ENCODE measurements around the gene CCDC183. TPM values are rescaled to one million over a fixed set of nuclear protein-coding genes. Genes with fewer than 3 reads are reported as not detected.

Gene CCDC183
- total RNA-seq, 1 donor from 2014 or later, result 0.89 TPM

- no peaks in the 10 kb centered on the region for H3K4me1 Mint-ChIP-seq (ENCODE audit: unreplicated experiment)
- peaks cover 12% of the 10 kb centered on the region for H3K9me3 Mint-ChIP-seq (ENCODE audit: unreplicated experiment)
- no peaks in the 10 kb centered on the region for H3K36me3 Mint-ChIP-seq (ENCODE audit: unreplicated experiment)
- no peak for DNase-seq (ENCODE audit: extremely low spot score, unreplicated experiment)
- peaks cover 20% of the 10 kb centered on the region for H3K27me3 Mint-ChIP-seq (ENCODE audit: unreplicated experiment)
- H3K27ac Mint-ChIP-seq (ENCODE audit: unreplicated experiment), result no peak overlapping the region
- TF ChIP-seq CTCF (IDR thresholded peaks at IDR 0.05), result no peak
- H3K4me3 Mint-ChIP-seq (ENCODE audit: unreplicated experiment), result no peak overlapping the region
Observed at GRCh38 chr9:136748666-136749611, 47.2 kb upstream of the CCDC183 start.

GRCh38 chr9:136750526-136750925 is 45.6 kb upstream of the CCDC183 start:
- TF ChIP-seq CTCF (IDR thresholded peaks at IDR 0.05), result no peak
- no peak overlapping the region for H3K27ac Mint-ChIP-seq (ENCODE audit: unreplicated experiment)
- H3K36me3 Mint-ChIP-seq (ENCODE audit: unreplicated experiment), result no peaks in the 10 kb centered on the region
- H3K4me1 Mint-ChIP-seq (ENCODE audit: unreplicated experiment), result no peaks in the 10 kb centered on the region
- DNase-seq (ENCODE audit: extremely low spot score, unreplicated experiment), result no peak
- H3K27me3 Mint-ChIP-seq (ENCODE audit: unreplicated experiment), result peaks cover 20% of the 10 kb centered on the region
- no peak overlapping the region for H3K4me3 Mint-ChIP-seq (ENCODE audit: unreplicated experiment)
- H3K9me3 Mint-ChIP-seq (ENCODE audit: unreplicated experiment), result peaks cover 12% of the 10 kb centered on the region

GRCh38 chr9:136751244-136751643 is 44.9 kb upstream of the CCDC183 start:
- H3K4me1 Mint-ChIP-seq (ENCODE audit: unreplicated experiment), result no peaks in the 10 kb centered on the region
- DNase-seq (ENCODE audit: extremely low spot score, unreplicated experiment), result no peak
- no peaks in the 10 kb centered on the region for H3K36me3 Mint-ChIP-seq (ENCODE audit: unreplicated experiment)
- no peak for TF ChIP-seq CTCF (IDR thresholded peaks at IDR 0.05)
- no peak overlapping the region for H3K4me3 Mint-ChIP-seq (ENCODE audit: unreplicated experiment)
- H3K9me3 Mint-ChIP-seq (ENCODE audit: unreplicated experiment), result peaks cover 12% of the 10 kb centered on the region
- H3K27ac Mint-ChIP-seq (ENCODE audit: unreplicated experiment), result no peak overlapping the region
- H3K27me3 Mint-ChIP-seq (ENCODE audit: unreplicated experiment), result peaks cover 20% of the 10 kb centered on the region

GRCh38 chr9:136751814-136752213 is 44.3 kb upstream of the CCDC183 start:
- Mint-ChIP-seq H3K9me3 (ENCODE audit: unreplicated experiment) (peaks cover 12% of the 10 kb centered on the region), H3K27me3 (ENCODE audit: unreplicated experiment) (peaks cover 20% of the 10 kb centered on the region), H3K4me1 (ENCODE audit: unreplicated experiment) (no peaks in the 10 kb centered on the region), H3K4me3 (ENCODE audit: unreplicated experiment) (no peak overlapping the region), H3K27ac (ENCODE audit: unreplicated experiment) (no peak overlapping the region), H3K36me3 (ENCODE audit: unreplicated experiment) (no peaks in the 10 kb centered on the region)
- TF ChIP-seq CTCF (IDR thresholded peaks at IDR 0.05), result no peak
- DNase-seq (ENCODE audit: extremely low spot score, unreplicated experiment), result no peak

GRCh38 chr9:136753371-136754058 is 42.6 kb upstream of the CCDC183 start:
- TF ChIP-seq CTCF (IDR thresholded peaks at IDR 0.05), result no peak
- peaks cover 20% of the 10 kb centered on the region for H3K27me3 Mint-ChIP-seq (ENCODE audit: unreplicated experiment)
- H3K4me1 Mint-ChIP-seq (ENCODE audit: unreplicated experiment), result no peaks in the 10 kb centered on the region
- H3K9me3 Mint-ChIP-seq (ENCODE audit: unreplicated experiment), result peaks cover 12% of the 10 kb centered on the region
- H3K27ac Mint-ChIP-seq (ENCODE audit: unreplicated experiment), result no peak overlapping the region
- no peak overlapping the region for H3K4me3 Mint-ChIP-seq (ENCODE audit: unreplicated experiment)
- no peaks in the 10 kb centered on the region for H3K36me3 Mint-ChIP-seq (ENCODE audit: unreplicated experiment)
- no peak for DNase-seq (ENCODE audit: extremely low spot score, unreplicated experiment)

Data from osteocyte (in vitro differentiated cells).